GM04503 (cell line): ENCODE measurements around the gene GPR37.

Experiments
- DNase-seq: peaks from one replicate; pipeline ENCODE4 v3.0.0-alpha.2; 2012; ENCODE audit warnings: low read depth

GPR37 gene, protein sequence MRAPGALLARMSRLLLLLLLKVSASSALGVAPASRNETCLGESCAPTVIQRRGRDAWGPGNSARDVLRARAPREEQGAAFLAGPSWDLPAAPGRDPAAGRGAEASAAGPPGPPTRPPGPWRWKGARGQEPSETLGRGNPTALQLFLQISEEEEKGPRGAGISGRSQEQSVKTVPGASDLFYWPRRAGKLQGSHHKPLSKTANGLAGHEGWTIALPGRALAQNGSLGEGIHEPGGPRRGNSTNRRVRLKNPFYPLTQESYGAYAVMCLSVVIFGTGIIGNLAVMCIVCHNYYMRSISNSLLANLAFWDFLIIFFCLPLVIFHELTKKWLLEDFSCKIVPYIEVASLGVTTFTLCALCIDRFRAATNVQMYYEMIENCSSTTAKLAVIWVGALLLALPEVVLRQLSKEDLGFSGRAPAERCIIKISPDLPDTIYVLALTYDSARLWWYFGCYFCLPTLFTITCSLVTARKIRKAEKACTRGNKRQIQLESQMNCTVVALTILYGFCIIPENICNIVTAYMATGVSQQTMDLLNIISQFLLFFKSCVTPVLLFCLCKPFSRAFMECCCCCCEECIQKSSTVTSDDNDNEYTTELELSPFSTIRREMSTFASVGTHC

DNA sequence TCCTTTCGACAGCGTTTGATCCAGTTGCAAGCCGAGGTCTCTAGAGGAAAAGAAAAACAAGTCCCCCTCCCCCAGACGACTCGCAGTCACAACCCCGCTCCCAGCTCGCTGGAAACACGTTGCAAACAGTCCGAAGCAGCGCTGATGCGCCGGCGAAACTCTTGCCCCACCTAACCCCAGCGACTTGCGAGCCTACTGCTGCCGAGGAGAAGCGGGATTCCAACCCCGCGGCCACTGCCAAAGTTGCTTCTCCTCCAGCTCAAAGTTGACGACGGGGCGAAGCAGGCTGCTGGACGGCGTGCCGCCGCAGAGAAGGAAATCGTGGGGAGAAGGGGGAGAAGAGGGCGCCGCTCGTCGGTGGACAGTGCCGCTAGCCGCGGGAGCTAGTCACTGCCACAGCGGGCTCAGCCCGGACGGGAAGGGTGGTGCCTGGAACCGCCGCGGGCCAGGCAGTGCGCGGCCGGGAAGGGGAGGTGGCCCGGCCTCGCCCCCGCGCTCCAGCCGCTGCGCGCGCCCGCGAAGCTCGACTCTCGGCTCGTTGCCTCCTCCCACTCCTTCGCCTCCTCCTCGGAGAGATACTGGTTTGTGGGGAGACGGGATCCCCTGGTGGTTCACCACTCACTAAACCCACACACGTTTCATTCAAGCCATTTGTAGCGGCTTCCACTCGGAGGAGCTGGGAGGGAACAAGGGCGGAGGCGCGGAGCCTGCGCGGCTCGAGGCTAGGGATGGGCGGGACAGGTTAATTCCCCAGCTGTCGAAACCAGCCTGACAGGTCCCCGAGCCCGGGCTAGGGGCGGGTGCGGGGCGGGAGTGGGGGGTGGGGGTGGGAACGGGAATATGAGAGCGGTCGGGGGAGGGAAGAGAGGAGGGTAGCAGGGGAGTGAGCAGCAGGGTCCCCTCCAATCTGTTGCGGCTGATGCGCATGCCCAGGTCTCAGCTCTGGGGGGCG, at the start of gene GPR37:
Gene GPR37 (minus strand): TSS at position 392 of the 952 bp plus-strand sequence. CDS start 816 bp downstream, outside the sequence.
- peak; percentile 39 for DNase-seq

GRCh38 chr7:124813994-124814798, 48.6 kb upstream of the GPR37 start:
- DNase-seq = no peak

GRCh38 chr7:124812764-124813163, 47.2 kb upstream of the GPR37 start:
- no peak for DNase-seq

DNA sequence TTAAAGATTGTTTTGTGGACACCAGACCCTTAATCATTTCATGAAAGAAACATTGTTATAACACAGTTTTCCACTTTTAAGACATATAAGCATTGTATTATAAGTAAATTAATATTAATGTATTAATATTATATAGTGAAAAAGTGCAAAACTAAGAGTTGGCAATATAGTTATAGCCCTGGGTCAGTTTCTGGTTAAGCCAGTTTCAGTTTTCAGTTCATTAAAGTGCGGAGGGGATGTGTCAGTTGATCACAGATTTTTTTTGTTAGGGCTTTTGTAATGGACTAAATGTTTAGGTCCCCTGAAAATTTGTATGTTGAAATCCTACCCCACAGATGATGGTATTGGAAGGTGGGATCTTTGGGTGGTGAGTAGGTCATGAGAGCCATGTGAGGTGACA, 45.7 kb upstream of the GPR37 start:
- no peak for DNase-seq

DNA sequence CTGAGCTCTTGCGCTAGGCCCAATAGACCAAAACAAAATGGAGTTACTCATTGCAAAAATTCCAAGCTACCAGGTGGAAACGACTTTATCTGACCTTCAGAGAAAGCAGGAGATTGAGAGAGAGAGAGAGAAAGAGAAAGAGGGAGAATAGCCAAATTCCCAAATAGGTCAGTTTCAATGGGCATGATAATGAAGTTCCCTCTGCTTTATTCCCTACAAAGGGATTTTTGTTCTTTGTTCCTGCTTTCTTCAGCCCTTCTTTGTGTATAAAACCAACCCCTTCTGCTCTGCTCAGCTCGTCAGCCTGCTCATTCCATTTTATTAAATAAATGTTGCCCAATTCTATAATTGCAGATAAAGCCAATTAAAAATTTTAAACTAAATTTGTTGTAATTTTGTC, 45.0 kb upstream of the GPR37 start:
- DNase-seq = no peak

- DNase-seq = no peak
These were observed 42.6 kb upstream of the GPR37 start for GRCh38 chr7:124808206-124808605.

DNA sequence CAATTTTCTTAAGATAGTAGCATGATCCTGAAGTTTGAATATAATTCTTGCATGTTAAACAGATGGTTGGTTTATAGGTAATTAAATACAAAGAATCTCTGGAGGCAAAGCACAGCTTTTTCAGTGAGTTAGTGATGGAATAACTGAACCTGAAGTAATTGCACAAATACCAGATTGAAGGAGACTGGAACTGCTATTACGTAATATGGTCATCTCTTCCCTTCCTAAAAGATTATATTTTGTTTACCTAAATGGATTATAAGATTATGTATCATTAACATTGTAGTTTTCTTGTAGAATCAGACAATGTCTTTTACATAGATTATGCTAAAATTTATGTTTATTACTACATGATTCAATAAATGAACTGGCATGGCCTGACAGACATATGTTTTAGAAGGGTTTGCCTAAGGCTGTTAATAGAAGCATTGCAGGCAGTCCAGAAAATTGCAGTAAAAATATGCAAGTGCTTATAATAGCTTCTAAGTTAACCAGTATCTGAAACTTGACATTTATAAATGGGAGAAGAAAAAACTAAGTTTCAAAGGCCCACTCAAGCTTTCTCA, 35.8 kb upstream of the GPR37 start:
- no peak for DNase-seq

DNA sequence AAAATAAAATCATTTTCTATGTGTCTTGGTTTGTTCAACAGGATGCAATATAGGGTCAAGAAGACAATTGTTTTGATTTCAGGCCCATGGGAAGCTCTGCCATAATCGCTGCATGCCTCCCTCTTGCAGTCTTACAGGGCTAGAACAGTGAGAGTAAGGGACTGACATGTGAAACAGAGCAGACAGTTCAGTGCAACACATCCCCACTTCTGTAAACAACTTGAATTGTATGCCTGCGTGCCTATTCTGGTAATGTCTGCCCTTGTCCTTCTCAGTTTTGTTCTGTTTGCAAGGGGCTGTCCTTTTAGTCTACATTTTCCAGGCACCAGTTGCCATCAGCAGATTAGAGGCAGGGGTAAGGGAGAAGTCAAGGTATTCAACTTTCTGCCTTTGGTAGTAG, 34.8 kb upstream of the GPR37 start:
- DNase-seq = no peak

DNA sequence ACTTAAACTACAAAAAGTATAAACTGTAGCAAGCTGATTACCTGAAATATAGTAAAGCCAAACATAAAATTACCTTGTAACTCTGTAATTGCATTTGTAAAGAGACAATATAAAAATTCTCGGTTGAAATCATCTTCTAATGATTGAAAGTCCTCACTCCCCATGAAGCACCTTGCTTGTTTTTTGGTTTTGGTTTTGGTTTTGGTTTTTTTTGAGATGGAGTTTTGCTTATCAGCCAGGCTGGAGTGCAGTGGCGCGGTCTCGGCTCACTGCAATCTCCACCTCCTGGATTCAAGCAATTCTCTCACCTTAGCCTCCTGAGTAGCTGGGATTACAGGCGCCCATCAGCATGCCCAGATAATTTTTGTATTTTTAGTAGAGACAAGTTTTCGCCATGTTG, 33.9 kb upstream of the GPR37 start:
- DNase-seq = no peak

DNA sequence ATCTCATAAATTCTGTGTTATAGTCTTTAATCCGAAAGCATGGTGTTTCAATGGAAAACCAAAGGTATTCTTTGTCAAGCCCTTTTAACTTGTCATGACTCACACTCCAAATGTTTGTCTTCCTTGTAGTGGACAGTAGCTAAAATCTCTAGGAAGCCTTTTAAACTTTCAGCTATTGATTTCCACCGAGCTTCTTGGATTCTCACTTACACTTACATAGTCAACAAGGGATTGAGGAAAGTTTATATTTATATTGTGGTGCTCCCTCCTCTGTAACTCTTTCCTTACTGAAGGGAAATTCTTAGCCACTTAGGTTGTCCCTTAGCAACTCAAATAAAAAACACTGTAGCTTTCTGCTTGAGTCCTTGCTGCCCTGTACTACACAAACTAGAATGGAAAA, 31.2 kb upstream of the GPR37 start:
- no peak for DNase-seq

- DNase-seq = no peak
These were observed 27.1 kb upstream of the GPR37 start for GRCh38 chr7:124792696-124793095.

GRCh38 chr7:124792002-124792401, 26.4 kb upstream of the GPR37 start:
- DNase-seq = no peak

GRCh38 chr7:124791426-124791825, 25.8 kb upstream of the GPR37 start:
- DNase-seq = no peak

GRCh38 chr7:124790645-124791044, 25.1 kb upstream of the GPR37 start:
- no peak for DNase-seq

GRCh38 chr7:124785994-124786393, 20.4 kb upstream of the GPR37 start:
- no peak for DNase-seq

GRCh38 chr7:124784879-124785818, 19.6 kb upstream of the GPR37 start:
- peak; percentile 14 for DNase-seq

DNA sequence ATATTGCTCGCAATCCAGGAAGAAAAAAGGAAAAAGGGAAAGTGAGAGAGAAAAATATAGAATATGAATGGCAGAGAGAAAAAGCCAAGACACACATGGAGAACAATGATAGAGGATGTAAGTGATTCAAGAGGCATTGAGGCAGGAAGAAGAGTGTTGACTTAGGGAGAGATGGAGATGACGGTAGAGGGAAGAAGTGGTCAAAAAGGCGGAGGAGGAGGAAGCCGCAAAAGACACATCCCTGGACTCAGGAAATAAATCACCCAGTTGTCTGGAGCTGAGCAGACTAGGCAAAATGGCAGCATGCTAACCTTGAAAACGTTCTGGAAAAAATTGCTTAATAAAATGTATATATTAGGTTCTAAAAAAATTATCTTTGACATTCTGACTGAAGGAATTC, 17.7 kb upstream of the GPR37 start:
- no peak for DNase-seq

GRCh38 chr7:124781907-124782734, 16.5 kb upstream of the GPR37 start:
- no peak for DNase-seq

GRCh38 chr7:124781418-124781817, 15.8 kb upstream of the GPR37 start:
- DNase-seq = no peak
